Keratinocyte (primary cell): ENCODE measurements around the gene TCEA2. TPM values are rescaled to one million over a fixed set of nuclear protein-coding genes. Genes with fewer than 3 reads are reported as not detected.

ENCODE experiments used
- DNase-seq: peaks from one replicate; pipeline ENCODE4 v3.0.0-alpha.2; 2011; ENCODE audit warnings: low read depth, missing footprints, low spot score
- FAIRE-seq: peaks from 2 replicates; lab custom pipeline; 2011; peaks lifted over from hg19 to GRCh38; lab: Jason Lieb, UNC
- H2AFZ ChIP-seq: 2 replicates; pipeline ENCODE4 v1.6.0; 2012; ENCODE audit warnings: low read length, control low read depth, inconsistent platforms; ENCODE audit not compliant: control insufficient read depth
- H3K27ac ChIP-seq: 2 replicates; pipeline ENCODE4 v1.5.1; 2011; ENCODE audit warnings: low read length; ENCODE audit not compliant: control insufficient read depth, insufficient read depth
- H3K27me3 ChIP-seq: 3 replicates; pipeline ENCODE4 v1.6.0; 2011; ENCODE audit warnings: low read length; ENCODE audit not compliant: control insufficient read depth, insufficient read depth; ENCODE audit errors: extremely low read depth
- H3K36me3 ChIP-seq, 2 experiments: 2 replicates in 1 of 2; 3 replicates in 1 of 2; pipeline ENCODE4 v1.5.1; 2011; ENCODE audit warnings: low read length in 2 of 2, mild to moderate bottlenecking in 1 of 2; ENCODE audit not compliant: control insufficient read depth in 2 of 2, insufficient read depth in 2 of 2; ENCODE audit errors: extremely low read depth in 1 of 2
- H3K4me1 ChIP-seq: 3 replicates; pipeline ENCODE4 v1.5.1; 2011; ENCODE audit warnings: low read length; ENCODE audit not compliant: control insufficient read depth, insufficient read depth; ENCODE audit errors: extremely low read depth
- H3K4me2 ChIP-seq: 3 replicates; pipeline ENCODE4 v1.6.0; 2011; ENCODE audit warnings: low read depth, low read length; ENCODE audit not compliant: control insufficient read depth, insufficient read depth; ENCODE audit errors: extremely low read depth
- H3K4me3 ChIP-seq, 3 experiments: fragments of 200-600 bp in 1 of 3; sonication (generic) in 1 of 3; 2 replicates in 2 of 3; 3 replicates in 1 of 3; pipeline ENCODE4 v1.5.1; 2011 to 2016; ENCODE audit warnings: low read length in 3 of 3, mild to moderate bottlenecking in 3 of 3, control low read depth in 2 of 3, inconsistent platforms in 1 of 3, low read depth in 1 of 3, mixed read lengths in 1 of 3, mixed run types in 1 of 3, moderate library complexity in 1 of 3; ENCODE audit not compliant: control insufficient read depth in 2 of 3, insufficient read depth in 2 of 3; ENCODE audit errors: extremely low read depth in 1 of 3
- H3K79me2 ChIP-seq: 2 replicates; pipeline ENCODE4 v1.6.0; 2012; ENCODE audit warnings: low read length; ENCODE audit not compliant: control insufficient read depth, insufficient read depth
- H3K9ac ChIP-seq: 3 replicates; pipeline ENCODE4 v1.6.0; 2011; ENCODE audit warnings: low read length; ENCODE audit not compliant: control insufficient read depth, insufficient read depth; ENCODE audit errors: extremely low read depth
- H3K9me1 ChIP-seq: 3 replicates; pipeline ENCODE4 v1.6.0; 2011; ENCODE audit warnings: low read length; ENCODE audit not compliant: control insufficient read depth, insufficient read depth; ENCODE audit errors: extremely low read depth
- H3K9me3 ChIP-seq: 2 replicates; pipeline ENCODE4 v1.5.1; 2012; ENCODE audit warnings: low read depth, low read length; ENCODE audit not compliant: control insufficient read depth
- H4K20me1 ChIP-seq: 3 replicates; pipeline ENCODE4 v1.6.0; 2011; ENCODE audit warnings: low read length; ENCODE audit not compliant: control insufficient read depth, insufficient read depth; ENCODE audit errors: extremely low read depth
- CTCF ChIP-seq, 3 experiments: IDR thresholded peaks in 1 of 3; conservative IDR thresholded peaks in 1 of 3; optimal IDR thresholded peaks in 1 of 3; 2 replicates in 2 of 3; 3 replicates in 1 of 3; pipeline versions ENCODE3 to v1.5.1; 2011; ENCODE audit warnings: low read length in 3 of 3, mild to moderate bottlenecking in 3 of 3, moderate library complexity in 2 of 3, control low read depth in 1 of 3, inconsistent platforms in 1 of 3; ENCODE audit not compliant: insufficient read depth in 2 of 3; ENCODE audit errors: extremely low read depth in 1 of 3
- EZH2 ChIP-seq: IDR thresholded peaks from one replicate; pipeline ENCODE4 v1.6.1; 2012; ENCODE audit warnings: inconsistent platforms, mild to moderate bottlenecking, low read length, moderate library complexity
- dilution Hi-C: fragments of 300-500 bp; cut with MboI; formaldehyde crosslinking; loops from one replicate; pipeline ENCODE4 v1.7.0; 2020; ENCODE audit warnings: low sequenced_read_pairs; ENCODE audit not compliant: extremely low pct_ligation_motif_present
- polyA plus RNA-seq, 5 experiments: library from polyadenylated mRNA; depleted of rRNA in 3 of 5; stranded (reverse) in 3 of 5; stranded (forward) in 1 of 5; unstranded in 1 of 5; fragments of >200 nt; gene quantifications; 1 replicate in 1 of 5; 2 replicates in 3 of 5; 3 replicates in 1 of 5; pipeline versions ENCODE4 v1.2.1 to v1.2.3, GENCODE V29; 2011 to 2012; ENCODE audit warnings: missing spikeins in 2 of 5, low read depth in 1 of 5, low replicate concordance in 1 of 5

Gene TCEA2
- polyA plus RNA-seq, 1 donor (not counting 4 experiments of a cell fraction or from before 2014, with no cell fraction given): 9.1 TPM

- H3K4me3 ChIP-seq: no peak overlapping the region
- peaks cover 3% of the 10 kb centered on the region for H3K27me3 ChIP-seq
- DNase-seq (no peak), FAIRE-seq (no peak)
- no peak overlapping the region for H3K27ac ChIP-seq
- no peaks in the 10 kb centered on the region for H3K36me3 ChIP-seq
- TF ChIP-seq EZH2 (no peak), CTCF (optimal IDR thresholded peaks at IDR 0.05 in 1 of 3, IDR thresholded peaks at IDR 0.05 in 1 of 3, conservative IDR thresholded peaks at IDR 0.05 in 1 of 3; ENCODE audit: extremely low read depth in 1 of 3, insufficient read depth in 2 of 3, low read length in 3 of 3) (no peak)
- no peaks in the 10 kb centered on the region for H3K9me3 ChIP-seq
- H3K4me1 ChIP-seq: no peaks in the 10 kb centered on the region
- no peaks in the 10 kb centered on the region for H4K20me1 ChIP-seq
- H2AFZ ChIP-seq: no peak overlapping the region
- H3K4me2 ChIP-seq: no peak overlapping the region
- no peaks in the 10 kb centered on the region for H3K9me1 ChIP-seq
- H3K9ac ChIP-seq: no peak overlapping the region
- dilution Hi-C loops: no loop called here
- H3K79me2 ChIP-seq: no peaks in the 10 kb centered on the region
Measured at GRCh38 chr20:64115171-64115911, 52.3 kb downstream of the TCEA2 start.

- Histone ChIP-seq H3K36me3 (no peaks in the 10 kb centered on the region), H2AFZ (no peak overlapping the region), H3K27ac (no peak overlapping the region), H4K20me1 (no peaks in the 10 kb centered on the region), H3K27me3 (peaks cover 3% of the 10 kb centered on the region), H3K4me3 (no peak overlapping the region), H3K9me1 (no peaks in the 10 kb centered on the region), H3K4me2 (no peak overlapping the region), H3K9ac (no peak overlapping the region), H3K4me1 (no peaks in the 10 kb centered on the region), H3K9me3 (no peaks in the 10 kb centered on the region), H3K79me2 (no peaks in the 10 kb centered on the region)
- no peak for FAIRE-seq
- no peak for DNase-seq
- dilution Hi-C loops: no loop called here
- TF ChIP-seq EZH2 (no peak), CTCF (optimal IDR thresholded peaks at IDR 0.05 in 1 of 3, IDR thresholded peaks at IDR 0.05 in 1 of 3, conservative IDR thresholded peaks at IDR 0.05 in 1 of 3; ENCODE audit: extremely low read depth in 1 of 3, insufficient read depth in 2 of 3, low read length in 3 of 3) (no peak)
Measured at GRCh38 chr20:64116016-64116415, 53.0 kb downstream of the TCEA2 start.
